ENCODE measurements around the gene PHF5A.

DNA sequence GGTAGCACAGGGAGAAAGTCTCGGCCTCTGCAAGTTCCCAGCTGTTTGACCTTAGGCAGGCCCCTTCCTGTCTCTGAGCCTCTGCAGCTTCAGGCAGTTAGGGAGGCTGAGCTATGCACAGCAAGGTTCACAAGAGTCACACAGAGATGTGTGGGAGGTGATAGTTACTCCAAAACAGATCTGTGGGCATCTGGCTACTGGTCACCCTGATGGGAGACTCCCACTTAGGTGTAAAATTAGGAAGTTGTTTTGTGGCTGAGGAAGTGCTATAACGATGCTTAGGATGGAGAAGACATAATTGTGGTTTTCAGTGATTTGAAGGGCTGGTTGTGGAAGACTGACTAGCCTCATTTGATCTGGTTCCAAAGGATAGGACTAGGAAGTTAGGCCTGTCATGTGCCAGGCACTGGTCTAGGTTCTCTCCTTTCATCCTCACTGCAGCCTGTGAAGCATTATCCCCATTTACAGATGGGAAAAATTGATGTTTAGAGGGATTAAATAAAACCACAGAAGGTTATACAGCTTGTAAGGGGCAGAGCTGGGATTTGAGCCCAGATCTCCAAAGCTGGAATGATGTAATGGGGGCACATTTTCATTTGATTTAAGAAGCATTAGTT is 13.9 kb upstream of the PHF5A start:
- no peak for TF ChIP-seq POLR2A (IDR thresholded peaks at IDR 0.05)
- TF ChIP-seq, protein P1, sequence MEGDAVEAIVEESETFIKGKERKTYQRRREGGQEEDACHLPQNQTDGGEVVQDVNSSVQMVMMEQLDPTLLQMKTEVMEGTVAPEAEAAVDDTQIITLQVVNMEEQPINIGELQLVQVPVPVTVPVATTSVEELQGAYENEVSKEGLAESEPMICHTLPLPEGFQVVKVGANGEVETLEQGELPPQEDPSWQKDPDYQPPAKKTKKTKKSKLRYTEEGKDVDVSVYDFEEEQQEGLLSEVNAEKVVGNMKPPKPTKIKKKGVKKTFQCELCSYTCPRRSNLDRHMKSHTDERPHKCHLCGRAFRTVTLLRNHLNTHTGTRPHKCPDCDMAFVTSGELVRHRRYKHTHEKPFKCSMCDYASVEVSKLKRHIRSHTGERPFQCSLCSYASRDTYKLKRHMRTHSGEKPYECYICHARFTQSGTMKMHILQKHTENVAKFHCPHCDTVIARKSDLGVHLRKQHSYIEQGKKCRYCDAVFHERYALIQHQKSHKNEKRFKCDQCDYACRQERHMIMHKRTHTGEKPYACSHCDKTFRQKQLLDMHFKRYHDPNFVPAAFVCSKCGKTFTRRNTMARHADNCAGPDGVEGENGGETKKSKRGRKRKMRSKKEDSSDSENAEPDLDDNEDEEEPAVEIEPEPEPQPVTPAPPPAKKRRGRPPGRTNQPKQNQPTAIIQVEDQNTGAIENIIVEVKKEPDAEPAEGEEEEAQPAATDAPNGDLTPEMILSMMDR (IDR thresholded peaks at IDR 0.05): no peak

Data from breast epithelium (tissue), 3 donors.